Left renal cortex interstitium (tissue), 4 donors: ENCODE data around the gene PLXNB3. TPM values are rescaled to one million over a fixed set of nuclear protein-coding genes. Genes with fewer than 3 reads are reported as not detected.

Experiments
- DNase-seq, 4 donors: peaks; one replicate each; pipeline ENCODE4 v3.0.0-alpha.2; 2013; ENCODE audit warnings: low read depth in 4 of 4, low spot score in 2 of 4, missing footprints in 1 of 4
- polyA plus RNA-seq, 4 donors: library from polyadenylated mRNA; unstranded; fragments of 120-200 nt; gene quantifications; one replicate each; pipeline ENCODE4 v1.2.1, GENCODE V29; 2013; ENCODE audit not compliant: insufficient read length in 4 of 4

Gene PLXNB3
- polyA plus RNA-seq, 4 donors: 1.3 to 2.1 (median 1.7) TPM

DNA sequence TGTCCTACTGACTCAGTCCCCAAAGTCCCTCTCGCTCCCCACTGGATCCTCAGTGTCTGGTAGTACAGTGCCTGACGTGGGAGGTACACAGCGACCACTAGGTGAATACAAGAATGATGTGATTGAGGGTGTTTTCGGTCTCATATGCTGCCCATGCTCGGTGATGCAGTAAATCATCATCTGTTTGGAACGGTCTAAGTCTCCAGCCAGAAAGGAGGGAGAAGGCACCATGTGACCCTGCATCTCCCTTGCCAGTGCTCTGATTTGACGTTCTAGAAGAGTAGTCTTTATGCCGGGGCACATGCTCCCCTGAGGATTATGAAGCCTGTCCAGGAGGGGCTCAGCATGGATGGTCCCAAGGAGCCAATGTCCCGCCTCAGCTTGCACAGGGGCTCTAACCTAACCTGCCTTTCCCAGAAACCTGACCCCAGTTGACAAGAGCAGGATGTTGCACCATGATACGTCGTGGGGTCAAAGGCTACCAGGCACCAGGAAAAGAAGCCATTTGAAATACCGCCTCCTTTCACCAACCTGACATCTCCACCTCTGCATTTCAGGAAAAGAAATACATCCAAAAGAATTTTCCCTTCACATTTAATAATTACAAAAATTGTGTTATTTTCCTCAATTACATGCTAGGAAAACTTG, 13.8 kb upstream of the PLXNB3 start:
- DNase-seq: no peak

DNA sequence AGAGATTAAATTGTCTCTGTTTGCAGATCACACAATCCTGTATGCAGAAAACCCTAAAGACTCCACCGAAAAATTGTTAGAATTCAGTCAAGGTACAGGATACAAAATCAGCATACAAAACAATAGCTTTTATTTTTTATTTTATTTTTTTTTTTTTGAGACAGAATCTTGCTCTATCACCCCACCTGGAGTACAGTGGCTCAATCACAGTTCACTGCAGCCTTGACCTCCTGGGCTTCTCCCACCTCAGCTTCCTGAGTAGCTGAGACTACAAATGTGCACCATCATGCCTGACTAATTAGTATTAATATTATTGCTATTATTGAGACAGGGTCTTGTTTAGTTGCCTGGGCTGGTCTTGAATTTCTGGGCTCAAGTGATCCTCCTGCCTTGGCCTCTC, 8.9 kb upstream of the PLXNB3 start:
- no peak for DNase-seq

DNA sequence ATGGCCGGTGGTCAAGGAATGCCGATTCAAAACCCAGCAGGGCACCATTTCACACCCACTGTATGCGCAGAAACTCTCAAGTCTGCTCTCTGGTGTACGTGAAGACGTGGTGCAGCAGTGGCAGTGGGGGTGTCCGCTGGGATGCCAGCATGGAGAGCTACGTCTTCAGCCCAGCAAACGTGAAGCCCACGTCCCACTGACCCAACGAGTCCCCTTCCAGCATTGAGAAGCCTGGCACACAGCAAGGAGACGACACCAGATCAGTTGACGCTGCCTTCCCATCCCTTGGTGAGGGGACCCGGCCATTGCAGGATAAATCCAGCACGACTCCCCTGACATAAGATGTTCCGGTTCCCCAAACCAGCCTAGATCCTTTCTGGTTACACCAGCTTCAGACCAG, 2.2 kb upstream of the PLXNB3 start:
- no peak for DNase-seq

DNA sequence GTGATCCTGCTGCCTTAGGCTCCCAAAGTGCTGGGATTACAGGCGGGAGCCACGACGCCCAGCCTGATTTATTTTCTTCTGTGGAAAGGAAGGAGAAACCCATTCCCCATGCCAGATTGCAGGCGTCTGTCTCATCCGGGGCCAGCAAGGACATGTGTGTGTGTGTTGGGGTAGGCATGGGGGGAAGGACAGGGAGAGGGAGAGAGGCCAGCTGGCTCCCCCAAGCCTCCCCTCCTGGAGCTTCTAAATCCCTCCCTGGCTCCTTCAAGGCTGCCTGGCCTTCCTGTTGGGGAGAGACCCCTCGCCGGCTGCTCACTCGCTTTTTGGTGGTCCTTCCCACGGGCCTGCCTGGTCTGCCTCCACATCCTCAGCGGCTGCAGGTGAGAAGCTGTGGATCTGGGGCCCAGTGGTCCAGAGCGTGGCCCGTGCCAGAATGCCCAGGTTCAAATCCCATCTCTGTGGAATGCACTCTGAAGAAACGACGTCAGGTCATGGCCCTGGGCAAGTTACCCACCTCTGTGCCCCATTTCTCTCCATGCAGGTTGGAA, 1.3 kb upstream of the PLXNB3 start:
- no peak for DNase-seq

DNA sequence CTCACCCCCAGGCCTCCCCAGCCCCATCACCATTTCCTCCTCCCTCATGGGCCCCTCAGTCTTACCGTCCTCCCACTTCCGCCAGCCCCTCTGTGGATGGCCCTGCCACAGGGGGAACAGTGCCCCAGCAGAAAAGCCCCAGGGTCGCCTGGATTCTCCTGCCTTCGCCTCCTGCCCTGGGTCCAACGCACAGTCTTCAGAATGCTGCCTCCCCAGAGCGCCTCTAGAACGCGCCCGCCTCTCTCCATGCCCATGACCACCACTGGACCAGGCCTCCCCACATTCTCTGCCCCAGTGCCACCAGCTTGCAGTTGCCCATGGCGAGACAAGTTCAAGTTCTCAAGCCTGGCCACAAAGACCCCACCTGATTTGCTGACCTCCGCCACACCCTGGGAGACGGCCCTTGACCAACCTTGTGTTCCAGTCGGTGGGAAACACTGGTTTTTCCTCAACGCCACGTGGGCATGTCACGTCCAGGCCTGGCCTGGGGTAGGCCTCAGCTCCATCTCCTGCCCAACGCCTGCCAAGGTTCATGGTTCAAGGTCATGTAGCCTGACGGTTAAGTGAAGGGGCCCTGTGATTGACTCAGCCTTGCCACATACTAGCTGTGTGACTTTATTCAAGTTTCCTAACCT, 634 bp upstream of the PLXNB3 start:
- no peak for DNase-seq

DNA sequence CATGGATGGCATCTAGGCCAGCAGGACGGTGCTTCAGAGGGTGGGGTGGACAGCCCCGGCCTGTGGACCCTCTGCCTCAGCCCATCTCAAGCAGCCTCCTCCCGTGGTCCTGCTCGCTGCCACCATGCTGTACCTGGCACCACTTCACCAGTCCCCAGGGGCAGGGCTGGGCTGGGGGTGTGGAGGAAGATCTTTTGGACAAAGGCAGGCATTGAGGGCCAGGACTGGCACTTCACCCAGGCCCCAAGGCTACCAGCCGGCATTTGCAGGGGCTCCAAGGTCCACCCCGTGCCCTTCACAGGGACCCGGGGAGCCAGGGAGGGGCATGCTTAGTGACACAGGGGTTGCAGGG, 713 bp downstream of the PLXNB3 start:
- DNase-seq: no peak

DNA sequence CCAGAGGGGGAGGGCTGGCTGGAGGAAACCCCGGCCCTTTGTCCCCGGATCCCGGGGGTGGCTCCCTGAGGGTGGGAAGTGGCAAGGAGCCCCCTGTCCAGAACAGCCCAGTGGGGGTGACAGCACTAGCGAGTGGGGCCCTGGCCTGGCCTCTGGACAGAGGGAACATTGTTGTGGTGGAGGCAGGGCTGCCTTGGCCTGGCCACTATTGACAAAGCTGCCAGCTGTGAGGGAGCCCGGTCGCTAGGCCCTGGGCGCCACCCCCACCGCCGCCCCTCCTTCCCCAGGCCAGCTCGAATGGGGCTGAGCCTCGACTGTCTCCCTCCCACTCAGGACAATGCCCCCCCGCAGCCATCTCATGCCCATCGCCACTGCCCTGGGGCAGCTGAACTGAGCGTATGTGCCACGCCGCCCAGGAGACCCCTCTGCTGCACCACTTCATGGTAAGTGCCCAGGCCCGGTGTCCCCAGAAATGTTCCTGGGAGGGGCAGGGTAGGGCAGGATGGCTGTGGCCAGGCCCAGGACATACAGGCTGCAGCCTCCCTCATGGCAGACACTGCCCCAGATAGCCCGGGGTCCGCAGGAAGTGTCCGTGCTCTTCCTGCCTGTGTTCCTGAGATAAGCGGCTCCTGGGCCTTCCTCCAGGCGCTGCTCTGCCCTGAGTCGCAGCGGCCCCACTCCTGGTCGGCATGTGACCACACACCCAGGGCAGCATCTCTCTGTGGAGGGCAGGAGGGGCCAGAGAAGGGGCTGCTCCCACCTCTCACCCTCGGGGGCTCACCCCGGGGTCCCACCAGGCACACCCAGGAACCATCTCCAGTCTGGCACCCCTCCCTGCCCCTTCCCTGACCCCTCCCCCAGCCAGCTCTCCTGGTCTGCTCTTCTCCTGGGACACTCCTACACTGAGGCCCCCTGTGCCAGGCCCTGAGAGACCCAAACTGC, 1.4 kb downstream of the PLXNB3 start:
- no peak for DNase-seq

DNA sequence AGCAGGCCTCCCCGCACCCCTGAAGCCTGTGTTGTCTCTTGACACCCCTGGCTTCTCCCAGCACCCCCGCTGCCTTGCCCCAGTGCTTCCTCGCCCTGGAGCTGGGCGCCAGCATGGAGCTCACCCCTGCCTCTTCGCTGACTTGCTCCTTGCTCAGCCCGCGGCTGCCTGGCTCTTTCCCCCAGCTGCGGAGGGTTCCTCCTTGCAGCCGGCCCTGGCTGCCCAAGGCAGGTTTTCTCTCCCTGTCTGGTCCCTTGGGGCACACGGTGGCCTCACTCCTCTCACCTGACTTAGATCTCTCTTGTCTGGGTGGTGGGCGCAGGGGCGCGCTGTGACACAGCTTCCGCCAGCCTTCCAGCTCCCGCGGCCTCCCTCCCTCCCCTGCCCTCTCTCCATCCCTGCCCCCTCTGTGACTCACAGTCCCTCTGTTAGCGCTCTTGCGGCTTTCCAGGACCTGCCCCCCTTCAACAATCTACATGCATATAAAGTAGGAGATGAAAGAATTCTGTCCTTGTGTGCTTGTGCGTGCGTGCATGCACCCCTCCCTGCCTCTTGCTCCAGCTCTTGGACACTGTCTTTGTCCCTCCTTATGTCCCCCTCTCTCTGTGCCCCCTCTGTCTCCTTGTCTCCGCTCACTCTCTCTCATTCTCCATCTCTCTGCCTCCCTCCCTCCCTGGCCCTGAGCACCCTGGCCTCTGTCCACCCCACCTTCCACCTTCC, 2.2 kb downstream of the PLXNB3 start:
- no peak for DNase-seq

DNA sequence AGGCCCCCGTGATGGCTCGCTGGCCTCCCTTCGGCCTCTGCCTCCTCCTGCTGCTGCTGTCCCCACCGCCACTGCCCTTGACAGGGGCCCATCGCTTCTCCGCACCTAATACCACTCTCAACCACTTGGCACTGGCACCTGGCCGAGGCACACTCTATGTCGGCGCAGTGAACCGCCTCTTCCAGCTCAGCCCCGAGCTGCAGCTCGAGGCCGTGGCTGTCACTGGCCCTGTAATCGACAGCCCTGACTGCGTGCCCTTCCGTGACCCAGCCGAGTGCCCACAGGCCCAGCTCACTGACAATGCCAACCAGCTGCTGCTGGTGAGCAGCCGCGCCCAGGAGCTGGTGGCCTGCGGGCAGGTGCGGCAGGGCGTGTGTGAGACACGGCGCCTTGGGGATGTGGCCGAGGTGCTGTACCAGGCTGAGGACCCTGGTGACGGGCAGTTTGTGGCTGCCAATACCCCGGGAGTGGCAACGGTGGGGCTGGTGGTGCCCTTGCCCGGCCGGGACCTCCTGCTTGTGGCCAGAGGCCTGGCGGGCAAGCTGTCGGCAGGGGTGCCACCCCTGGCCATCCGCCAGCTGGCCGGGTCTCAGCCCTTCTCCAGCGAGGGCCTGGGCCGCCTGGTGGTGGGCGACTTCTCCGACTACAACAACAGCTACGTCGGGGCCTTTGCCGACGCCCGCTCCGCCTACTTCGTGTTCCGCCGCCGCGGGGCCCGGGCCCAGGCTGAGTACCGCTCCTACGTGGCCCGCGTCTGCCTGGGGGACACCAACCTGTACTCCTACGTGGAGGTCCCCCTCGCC, 3.0 kb downstream of the PLXNB3 start:
- DNase-seq: no peak

DNA sequence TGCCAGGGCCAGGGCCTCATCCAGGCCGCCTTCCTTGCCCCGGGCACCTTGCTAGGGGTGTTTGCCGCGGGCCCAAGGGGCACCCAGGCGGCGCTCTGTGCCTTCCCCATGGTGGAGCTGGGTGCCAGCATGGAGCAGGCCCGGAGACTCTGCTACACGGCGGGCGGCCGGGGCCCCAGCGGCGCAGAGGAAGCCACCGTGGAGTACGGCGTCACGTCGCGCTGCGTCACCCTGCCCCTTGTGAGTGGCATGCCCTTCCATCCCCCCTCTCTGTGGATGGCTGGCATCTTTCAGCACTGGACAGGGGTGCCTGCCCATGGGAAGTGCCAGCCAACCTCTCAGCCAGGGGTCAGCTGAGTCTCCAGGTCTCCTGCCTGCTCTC, 3.6 kb downstream of the PLXNB3 start:
- DNase-seq: no peak

DNA sequence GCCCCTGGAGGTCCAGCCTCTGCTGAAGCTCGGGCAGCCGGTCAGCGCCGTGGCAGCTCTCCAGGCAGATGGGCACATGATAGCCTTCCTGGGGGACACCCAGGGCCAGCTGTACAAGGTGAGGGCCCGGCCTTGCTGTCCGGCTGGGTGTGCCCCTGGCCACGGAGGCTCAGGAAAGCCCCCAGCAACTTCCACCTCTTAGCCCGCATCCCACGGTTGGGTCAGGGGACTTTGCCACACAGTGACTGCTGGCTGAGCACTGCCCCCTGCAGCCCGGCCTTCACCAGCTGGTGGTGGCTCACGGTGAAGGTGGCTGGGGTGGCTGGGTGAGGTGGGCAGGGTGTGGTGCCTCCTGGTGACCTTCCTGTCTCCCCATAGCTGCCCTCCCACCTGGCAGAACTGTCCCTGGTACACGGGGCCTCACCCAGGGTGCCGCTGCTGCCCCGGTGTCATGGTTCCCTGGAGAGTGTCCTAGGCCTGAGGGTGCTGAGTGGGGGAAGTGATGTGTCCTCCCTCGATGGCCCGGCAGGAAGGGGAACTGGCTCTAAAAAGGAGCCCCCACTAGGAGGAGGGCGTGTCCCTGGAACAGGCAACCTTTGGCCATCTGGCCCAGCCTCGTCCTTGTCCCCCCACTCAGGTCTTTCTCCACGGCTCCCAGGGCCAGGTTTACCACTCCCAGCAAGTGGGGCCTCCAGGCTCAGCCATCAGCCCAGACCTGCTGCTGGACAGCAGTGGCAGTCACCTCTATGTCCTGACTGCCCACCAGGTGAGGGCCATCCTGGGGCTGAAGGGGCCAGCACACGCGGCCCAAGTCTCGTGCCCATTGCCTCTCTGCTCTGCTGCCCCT, 4.5 kb downstream of the PLXNB3 start:
- no peak for DNase-seq

DNA sequence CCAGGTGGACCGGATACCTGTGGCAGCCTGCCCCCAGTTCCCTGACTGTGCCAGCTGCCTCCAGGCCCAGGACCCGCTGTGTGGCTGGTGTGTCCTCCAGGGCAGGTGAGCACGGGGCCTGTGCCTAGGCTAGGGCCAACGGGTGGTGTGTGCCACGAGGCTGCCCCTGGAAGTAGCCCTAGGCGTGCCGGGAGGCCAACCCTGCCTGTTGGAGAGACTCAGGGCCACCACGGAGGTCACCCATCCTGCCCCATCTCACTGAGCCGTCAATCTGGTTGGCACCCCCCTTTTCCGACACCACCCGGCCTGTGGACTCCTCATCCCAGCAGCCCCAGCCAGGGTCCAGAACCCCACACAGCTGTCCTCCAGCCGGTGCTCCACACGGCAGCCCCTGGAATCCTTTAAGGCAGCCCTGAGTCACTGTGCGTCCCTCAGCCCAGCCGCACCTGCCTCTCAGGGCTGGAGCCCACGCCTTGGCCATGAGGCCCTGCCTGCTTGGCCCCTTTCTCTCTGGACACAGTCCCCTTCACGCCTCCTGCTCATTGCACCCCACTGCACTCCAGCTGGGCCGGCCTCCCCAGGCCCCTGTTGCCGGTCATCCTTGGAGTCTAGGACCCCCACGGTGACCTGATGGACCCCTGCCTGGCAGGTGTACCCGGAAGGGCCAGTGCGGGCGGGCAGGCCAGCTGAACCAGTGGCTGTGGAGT, 5.3 kb downstream of the PLXNB3 start:
- DNase-seq: no peak

DNA sequence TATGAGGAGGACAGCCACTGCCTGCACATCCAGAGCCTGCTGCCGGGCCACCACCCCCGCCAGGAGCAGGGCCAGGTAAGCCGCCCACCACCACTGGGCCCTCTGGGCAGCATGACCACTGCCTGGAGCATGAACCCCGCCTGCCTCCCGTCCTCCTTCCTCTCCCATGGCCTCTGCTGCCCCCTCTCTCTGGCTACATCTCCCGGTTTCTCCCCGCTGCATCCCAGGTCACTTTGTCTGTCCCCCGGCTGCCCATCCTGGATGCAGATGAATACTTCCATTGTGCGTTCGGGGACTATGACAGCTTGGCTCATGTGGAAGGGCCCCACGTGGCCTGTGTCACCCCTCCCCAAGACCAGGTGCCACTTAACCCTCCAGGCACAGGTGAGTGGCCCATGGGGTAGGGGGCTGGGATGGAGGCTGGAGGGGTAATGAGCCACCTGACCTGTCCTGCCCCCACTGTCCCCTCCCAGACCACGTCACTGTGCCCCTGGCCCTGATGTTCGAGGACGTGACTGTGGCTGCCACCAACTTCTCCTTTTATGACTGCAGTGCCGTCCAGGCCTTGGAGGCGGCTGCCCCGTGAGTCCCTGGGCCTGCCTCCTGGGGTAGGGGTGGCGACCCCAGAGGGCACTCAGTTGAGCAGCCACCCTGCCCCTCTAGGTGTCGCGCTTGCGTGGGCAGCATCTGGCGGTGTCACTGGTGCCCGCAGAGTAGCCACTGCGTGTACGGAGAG, 6.0 kb downstream of the PLXNB3 start:
- DNase-seq: no peak

DNA sequence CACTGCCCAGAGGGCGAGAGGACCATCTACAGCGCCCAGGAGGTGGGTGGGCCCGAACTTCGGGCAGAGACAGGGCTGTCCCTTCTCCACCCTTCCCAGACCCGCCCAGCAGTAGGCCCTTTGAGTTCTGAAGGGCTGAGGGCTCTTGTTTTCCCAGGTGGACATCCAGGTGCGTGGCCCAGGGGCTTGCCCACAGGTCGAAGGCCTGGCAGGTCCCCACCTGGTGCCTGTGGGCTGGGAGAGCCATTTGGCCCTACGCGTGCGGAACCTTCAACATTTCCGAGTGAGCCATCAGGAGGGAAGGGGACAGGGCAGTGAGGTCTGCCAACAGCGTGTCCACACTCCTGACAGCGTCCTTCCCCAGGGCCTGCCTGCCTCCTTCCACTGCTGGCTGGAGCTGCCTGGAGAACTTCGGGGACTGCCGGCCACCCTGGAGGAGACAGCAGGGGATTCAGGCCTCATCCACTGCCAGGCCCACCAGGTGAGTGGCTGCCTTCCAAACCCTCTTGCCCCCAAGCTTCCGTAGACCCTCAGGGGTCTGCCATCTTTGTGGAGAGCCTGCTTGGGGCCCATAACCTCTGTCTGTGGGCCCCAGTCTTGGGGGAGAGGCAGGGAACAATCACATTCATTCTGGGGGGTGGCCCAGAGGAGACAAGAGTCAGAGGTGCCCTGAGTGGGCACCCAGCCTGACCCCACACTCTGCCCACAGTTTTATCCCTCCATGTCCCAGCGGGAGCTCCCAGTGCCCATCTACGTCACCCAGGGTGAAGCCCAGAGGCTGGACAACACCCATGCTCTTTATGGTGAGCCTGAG, 6.8 kb downstream of the PLXNB3 start:
- DNase-seq: no peak

DNA sequence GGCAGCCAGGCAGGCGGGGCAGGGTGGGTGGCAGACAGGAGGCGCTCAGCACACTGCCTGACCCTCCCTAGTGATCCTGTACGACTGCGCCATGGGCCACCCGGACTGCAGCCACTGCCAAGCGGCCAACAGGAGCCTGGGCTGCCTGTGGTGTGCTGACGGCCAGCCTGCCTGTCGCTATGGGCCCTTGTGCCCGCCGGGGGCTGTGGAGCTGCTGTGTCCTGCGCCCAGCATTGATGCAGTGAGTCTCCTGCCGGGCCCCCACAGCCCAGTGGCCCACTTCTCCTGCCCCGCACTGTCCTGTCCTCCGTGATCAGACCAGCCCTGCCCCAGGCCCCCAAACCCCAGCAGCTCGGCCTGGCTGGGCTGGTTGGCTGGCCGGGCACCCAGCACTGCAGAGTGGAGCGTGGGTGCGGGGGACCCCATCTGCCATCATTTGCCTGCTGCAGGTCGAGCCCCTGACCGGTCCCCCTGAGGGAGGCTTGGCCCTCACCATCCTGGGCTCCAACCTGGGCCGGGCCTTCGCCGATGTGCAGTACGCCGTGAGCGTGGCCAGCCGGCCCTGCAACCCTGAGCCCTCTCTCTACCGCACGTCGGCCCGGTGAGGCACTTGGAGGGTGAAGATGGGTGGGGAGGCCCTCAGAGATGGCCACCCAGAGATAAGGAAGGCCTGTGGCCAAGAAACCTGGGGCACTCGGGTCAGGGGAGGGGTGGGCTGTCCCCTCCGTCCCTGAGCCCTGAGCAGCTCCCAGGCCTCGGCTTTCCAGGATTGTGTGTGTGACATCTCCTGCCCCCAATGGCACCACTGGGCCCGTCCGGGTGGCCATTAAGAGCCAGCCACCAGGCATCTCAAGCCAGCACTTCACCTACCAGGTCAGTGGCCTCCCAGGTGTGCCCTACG, 7.6 kb downstream of the PLXNB3 start:
- DNase-seq: no peak
